ENCODE data around the gene GSTCD. TPM values are rescaled to one million over a fixed set of nuclear protein-coding genes. Genes with fewer than 3 reads are reported as not detected.

Gene GSTCD
- total and polyA plus RNA-seq, 2 experiments from 2014 or later = 2.8 to 21.9 TPM

DNA sequence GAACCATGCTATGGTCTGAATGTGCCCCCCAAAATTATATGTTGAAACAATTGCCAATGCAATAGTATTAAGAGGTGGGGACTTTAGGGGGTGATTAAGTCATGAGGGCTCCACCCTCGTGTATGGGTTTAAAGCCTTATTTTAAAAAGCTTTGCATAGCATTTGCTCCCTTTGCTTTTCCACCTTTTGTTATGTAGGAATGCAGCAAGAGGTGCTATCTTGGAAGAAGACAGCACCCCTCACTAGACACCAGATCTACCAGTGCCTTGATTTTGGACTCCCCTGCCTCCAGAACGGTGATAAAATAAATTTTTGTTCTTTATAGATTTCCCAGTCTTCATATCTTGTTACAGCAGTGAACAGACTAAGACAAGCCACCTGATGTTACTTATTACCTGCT, 163.4 kb downstream of the GSTCD start:
- Histone ChIP-seq H3K4me1 (ENCODE audit: insufficient read depth) (no peaks in the 10 kb centered on the region), H3K9me2 (replicated peaks; ENCODE audit: insufficient read depth) (no peaks in the 10 kb centered on the region), H3K79me2 (no peaks in the 10 kb centered on the region), H3K36me3 (replicated peaks; ENCODE audit: insufficient read depth, low read depth) (no peaks in the 10 kb centered on the region), H3K9me3 (ENCODE audit: low read depth) (no peaks in the 10 kb centered on the region), H3K27me3 (no peaks in the 10 kb centered on the region), H2AFZ (no peak overlapping the region), H3K4me2 (no peak overlapping the region), H4K20me1 (ENCODE audit: insufficient read depth, poor library complexity, severe bottlenecking) (no peaks in the 10 kb centered on the region), H3K4me3 (no peak overlapping the region), H3K27ac (no peak overlapping the region)
- DNase-seq (ENCODE audit: low spot score) = no peak
- 72% methylated on average over 2 of the region's 2 CpGs for WGBS (ENCODE audit: low lambda C conversion rate, missing lambda C conversion rate)
- TF ChIP-seq EZH2phosphoT487 (IDR thresholded peaks at IDR 0.05; ENCODE audit: low read depth, severe bottlenecking, unreplicated experiment) = no peak
- TF ChIP-seq EZH2 (IDR thresholded peaks at IDR 0.05; ENCODE audit: borderline replicate concordance) = no peak
- TF ChIP-seq, protein P1, sequence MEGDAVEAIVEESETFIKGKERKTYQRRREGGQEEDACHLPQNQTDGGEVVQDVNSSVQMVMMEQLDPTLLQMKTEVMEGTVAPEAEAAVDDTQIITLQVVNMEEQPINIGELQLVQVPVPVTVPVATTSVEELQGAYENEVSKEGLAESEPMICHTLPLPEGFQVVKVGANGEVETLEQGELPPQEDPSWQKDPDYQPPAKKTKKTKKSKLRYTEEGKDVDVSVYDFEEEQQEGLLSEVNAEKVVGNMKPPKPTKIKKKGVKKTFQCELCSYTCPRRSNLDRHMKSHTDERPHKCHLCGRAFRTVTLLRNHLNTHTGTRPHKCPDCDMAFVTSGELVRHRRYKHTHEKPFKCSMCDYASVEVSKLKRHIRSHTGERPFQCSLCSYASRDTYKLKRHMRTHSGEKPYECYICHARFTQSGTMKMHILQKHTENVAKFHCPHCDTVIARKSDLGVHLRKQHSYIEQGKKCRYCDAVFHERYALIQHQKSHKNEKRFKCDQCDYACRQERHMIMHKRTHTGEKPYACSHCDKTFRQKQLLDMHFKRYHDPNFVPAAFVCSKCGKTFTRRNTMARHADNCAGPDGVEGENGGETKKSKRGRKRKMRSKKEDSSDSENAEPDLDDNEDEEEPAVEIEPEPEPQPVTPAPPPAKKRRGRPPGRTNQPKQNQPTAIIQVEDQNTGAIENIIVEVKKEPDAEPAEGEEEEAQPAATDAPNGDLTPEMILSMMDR (IDR thresholded peaks at IDR 0.05; ENCODE audit: poor library complexity) = no peak

DNA sequence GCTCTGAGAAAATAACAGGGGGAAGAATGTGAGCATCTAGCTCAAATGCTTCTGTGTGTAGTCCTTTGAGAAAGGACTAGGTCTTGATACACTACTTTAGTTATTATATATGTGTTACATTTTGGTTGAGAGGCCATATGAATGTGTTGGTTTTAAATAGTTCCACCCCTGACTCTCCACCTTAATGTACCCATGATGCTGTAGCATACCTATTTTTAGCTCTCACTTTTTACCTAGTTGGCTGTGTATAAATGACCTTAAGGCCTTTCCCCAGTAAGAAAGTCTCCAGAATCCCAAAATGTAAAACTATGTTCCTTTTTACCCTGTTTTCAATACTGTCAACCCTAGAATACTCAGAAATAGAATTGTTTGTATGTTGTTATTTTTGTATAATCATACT, 166.6 kb downstream of the GSTCD start:
- Histone ChIP-seq H3K4me1 (ENCODE audit: insufficient read depth) (no peaks in the 10 kb centered on the region), H3K27me3 (no peaks in the 10 kb centered on the region), H3K9me2 (replicated peaks; ENCODE audit: insufficient read depth) (no peaks in the 10 kb centered on the region), H3K9me3 (ENCODE audit: low read depth) (no peaks in the 10 kb centered on the region), H2AFZ (no peak overlapping the region), H4K20me1 (ENCODE audit: insufficient read depth, poor library complexity, severe bottlenecking) (no peaks in the 10 kb centered on the region), H3K36me3 (replicated peaks; ENCODE audit: insufficient read depth, low read depth) (no peaks in the 10 kb centered on the region), H3K27ac (no peak overlapping the region), H3K4me3 (no peak overlapping the region), H3K4me2 (no peak overlapping the region), H3K79me2 (no peaks in the 10 kb centered on the region)
- no peak for DNase-seq (ENCODE audit: low spot score)
- TF ChIP-seq EZH2 (IDR thresholded peaks at IDR 0.05; ENCODE audit: borderline replicate concordance) (no peak), EZH2phosphoT487 (IDR thresholded peaks at IDR 0.05; ENCODE audit: low read depth, severe bottlenecking, unreplicated experiment) (no peak)
- TF ChIP-seq, protein P1 (IDR thresholded peaks at IDR 0.05; ENCODE audit: poor library complexity) = no peak

DNA sequence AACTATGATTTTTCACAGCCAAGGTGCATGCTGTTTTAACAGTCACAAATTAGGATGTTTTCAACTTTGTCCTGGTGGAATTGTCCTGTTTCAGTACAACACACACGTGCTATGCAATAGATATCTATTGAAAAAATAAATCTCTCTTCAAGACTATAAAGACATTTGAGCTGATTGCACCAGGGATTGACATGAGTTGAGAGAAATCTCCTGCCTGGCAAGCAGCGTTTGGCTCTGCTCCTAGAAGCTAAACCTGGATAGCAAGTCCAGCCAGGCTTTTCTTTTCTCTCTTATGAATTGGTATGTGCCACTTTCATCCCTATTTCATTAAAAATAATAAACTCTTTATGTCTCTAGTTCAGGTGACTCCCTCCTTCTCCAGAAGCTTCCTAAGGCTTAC, 170.1 kb downstream of the GSTCD start:
- no peak overlapping the region for H2AFZ ChIP-seq
- H3K4me2 ChIP-seq = no peak overlapping the region
- no peak overlapping the region for H3K4me3 ChIP-seq
- H3K9me2 ChIP-seq (replicated peaks; ENCODE audit: insufficient read depth) = no peaks in the 10 kb centered on the region
- no peaks in the 10 kb centered on the region for H3K79me2 ChIP-seq
- H3K27ac ChIP-seq = no peak overlapping the region
- H3K27me3 ChIP-seq = no peaks in the 10 kb centered on the region
- no peaks in the 10 kb centered on the region for H3K36me3 ChIP-seq (replicated peaks; ENCODE audit: insufficient read depth, low read depth)
- TF ChIP-seq, protein P1 (IDR thresholded peaks at IDR 0.05; ENCODE audit: poor library complexity) = no peak
- no peak for TF ChIP-seq EZH2phosphoT487 (IDR thresholded peaks at IDR 0.05; ENCODE audit: low read depth, severe bottlenecking, unreplicated experiment)
- no peak for TF ChIP-seq EZH2 (IDR thresholded peaks at IDR 0.05; ENCODE audit: borderline replicate concordance)
- DNase-seq (ENCODE audit: low spot score) = no peak
- no peaks in the 10 kb centered on the region for H4K20me1 ChIP-seq (ENCODE audit: insufficient read depth, poor library complexity, severe bottlenecking)
- no peaks in the 10 kb centered on the region for H3K4me1 ChIP-seq (ENCODE audit: insufficient read depth)
- 72% methylated on average over 2 of the region's 2 CpGs for WGBS (ENCODE audit: low lambda C conversion rate, missing lambda C conversion rate)
- H3K9me3 ChIP-seq (ENCODE audit: low read depth) = no peaks in the 10 kb centered on the region

DNA sequence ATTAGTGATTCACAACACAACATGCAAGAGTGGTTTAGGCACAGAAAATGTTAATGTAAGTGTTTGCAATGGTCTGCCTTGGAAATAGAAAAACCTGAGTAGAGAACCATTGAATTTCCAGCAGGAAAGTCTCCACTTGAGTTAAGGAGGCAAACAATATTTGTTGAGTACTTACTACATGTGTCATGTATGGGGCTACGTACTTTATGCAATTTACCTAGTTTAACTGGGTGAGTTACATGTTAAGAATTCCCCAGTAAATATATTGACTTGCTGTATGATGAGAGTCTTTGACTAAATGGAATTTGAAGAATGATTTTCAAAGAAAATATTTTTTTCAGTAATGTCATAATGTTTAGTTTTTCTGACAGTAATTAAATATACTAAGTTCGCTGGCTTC, 178.9 kb downstream of the GSTCD start:
- no peak for TF ChIP-seq EZH2phosphoT487 (IDR thresholded peaks at IDR 0.05; ENCODE audit: low read depth, severe bottlenecking, unreplicated experiment)
- TF ChIP-seq, protein P1 (IDR thresholded peaks at IDR 0.05; ENCODE audit: poor library complexity) = no peak
- no peak for TF ChIP-seq EZH2 (IDR thresholded peaks at IDR 0.05; ENCODE audit: borderline replicate concordance)
- no peak for DNase-seq (ENCODE audit: low spot score)
- no peak overlapping the region for H3K27ac ChIP-seq
- no peak overlapping the region for H3K4me3 ChIP-seq
- no peaks in the 10 kb centered on the region for H3K36me3 ChIP-seq (replicated peaks; ENCODE audit: insufficient read depth, low read depth)
- no peak overlapping the region for H2AFZ ChIP-seq
- H3K9me2 ChIP-seq (replicated peaks; ENCODE audit: insufficient read depth) = no peaks in the 10 kb centered on the region
- no peaks in the 10 kb centered on the region for H3K27me3 ChIP-seq
- no peaks in the 10 kb centered on the region for H3K79me2 ChIP-seq
- no peaks in the 10 kb centered on the region for H3K4me1 ChIP-seq (ENCODE audit: insufficient read depth)
- H3K4me2 ChIP-seq = no peak overlapping the region
- H4K20me1 ChIP-seq (ENCODE audit: insufficient read depth, poor library complexity, severe bottlenecking) = no peaks in the 10 kb centered on the region
- WGBS (ENCODE audit: low lambda C conversion rate, missing lambda C conversion rate) = 84% methylated on average over 2 of the region's 2 CpGs
- H3K9me3 ChIP-seq (ENCODE audit: low read depth) = no peaks in the 10 kb centered on the region

Data from hepatocyte (in vitro differentiated cells).